ENCODE data around the gene PKLR. TPM values are rescaled to one million over a fixed set of nuclear protein-coding genes. Genes with fewer than 3 reads are reported as not detected.

PKLR gene
- polyA plus RNA-seq, 1 of the 3 experiments (the other 2 are of a cell fraction) = not detected

- peak; percentile 49 for TF ChIP-seq CHD2 (IDR thresholded peaks at IDR 0.05; ENCODE audit: low read length, partially characterized antibody)
- TF ChIP-seq, protein P1, sequence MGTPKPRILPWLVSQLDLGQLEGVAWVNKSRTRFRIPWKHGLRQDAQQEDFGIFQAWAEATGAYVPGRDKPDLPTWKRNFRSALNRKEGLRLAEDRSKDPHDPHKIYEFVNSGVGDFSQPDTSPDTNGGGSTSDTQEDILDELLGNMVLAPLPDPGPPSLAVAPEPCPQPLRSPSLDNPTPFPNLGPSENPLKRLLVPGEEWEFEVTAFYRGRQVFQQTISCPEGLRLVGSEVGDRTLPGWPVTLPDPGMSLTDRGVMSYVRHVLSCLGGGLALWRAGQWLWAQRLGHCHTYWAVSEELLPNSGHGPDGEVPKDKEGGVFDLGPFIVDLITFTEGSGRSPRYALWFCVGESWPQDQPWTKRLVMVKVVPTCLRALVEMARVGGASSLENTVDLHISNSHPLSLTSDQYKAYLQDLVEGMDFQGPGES (IDR thresholded peaks at IDR 0.05; ENCODE audit: low read depth, low read length) = no peak; the same call in 1 of the 2 replicates
- no peak for TF ChIP-seq FOXJ3 (CRISPR knock-in tag; IDR thresholded peaks at IDR 0.05)
- no peak for TF ChIP-seq RFX5 (IDR thresholded peaks at IDR 0.05; ENCODE audit: low read length)
- TF ChIP-seq, protein P2, sequence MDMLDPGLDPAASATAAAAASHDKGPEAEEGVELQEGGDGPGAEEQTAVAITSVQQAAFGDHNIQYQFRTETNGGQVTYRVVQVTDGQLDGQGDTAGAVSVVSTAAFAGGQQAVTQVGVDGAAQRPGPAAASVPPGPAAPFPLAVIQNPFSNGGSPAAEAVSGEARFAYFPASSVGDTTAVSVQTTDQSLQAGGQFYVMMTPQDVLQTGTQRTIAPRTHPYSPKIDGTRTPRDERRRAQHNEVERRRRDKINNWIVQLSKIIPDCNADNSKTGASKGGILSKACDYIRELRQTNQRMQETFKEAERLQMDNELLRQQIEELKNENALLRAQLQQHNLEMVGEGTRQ (IDR thresholded peaks at IDR 0.05; ENCODE audit: borderline replicate concordance, low read depth, low read length) = peak; percentile 91
- TF ChIP-seq RAD21 (IDR thresholded peaks at IDR 0.05; ENCODE audit: low read length) = no peak
- TF ChIP-seq MAX (IDR thresholded peaks at IDR 0.05; ENCODE audit: low read depth) = peak; percentile 52
- TF ChIP-seq SMC3 (IDR thresholded peaks at IDR 0.05; ENCODE audit: low read depth, low read length) = no peak
- TF ChIP-seq FOSL2 (IDR thresholded peaks at IDR 0.05; ENCODE audit: borderline replicate concordance, low read depth) = no peak
These were observed 22.9 kb upstream of the PKLR start (continued) for GRCh38 chr1:155324037-155324716.

GRCh38 chr1:155323729-155324036 is 22.4 kb upstream of the PKLR start:
- Histone ChIP-seq H3K9ac (peak overlapping the region; percentile 85), H2AFZ (ENCODE audit: low read depth) (peak overlapping the region; percentile 83), H3K9me2 (no peaks in the 10 kb centered on the region), H4K20me1 (ENCODE audit: insufficient read depth) (0 out of 2 replicates have a peak, but pooled peaks cover 5% of the 10 kb centered on the region), H3K79me2 (ENCODE audit: insufficient read depth) (peaks cover 43% of the 10 kb centered on the region), H3K4me3 (ENCODE audit: low read depth in 2 of 2, low read length in 1 of 2) (peak overlapping the region; percentile 84 to 95), H3K36me3 (replicated peaks in 1 of 2; ENCODE audit: control insufficient read depth in 1 of 2, insufficient read depth in 2 of 2, low read length in 1 of 2) (peaks cover 19% of the 10 kb centered on the region in 2 experiments), H3F3A (replicated peaks; ENCODE audit: insufficient read depth) (peaks cover 21% of the 10 kb centered on the region), H3K27me3 (ENCODE audit: insufficient read depth) (no peaks in the 10 kb centered on the region), H3K4me1 (ENCODE audit: control insufficient read depth in 1 of 2, insufficient read depth in 2 of 2, low read depth in 1 of 2, low read length in 1 of 2) (peaks cover 12 to 37% of the 10 kb centered on the region in 2 experiments), H3K4me2 (peak overlapping the region; percentile 97), H3K9me3 (no peaks in the 10 kb centered on the region), H3K27ac (ENCODE audit: low read depth in 2 of 2, low read length in 1 of 2) (peak overlapping the region; percentile 95)
- under 1% methylated on average over 21 of the region's 29 CpGs for WGBS (ENCODE audit: low lambda C conversion rate)
- POLR2A ChIA-PET = interaction anchor here (1.3 to 1.4 kb wide), 3 partner anchors 47 to 239 kb away, joined by 3 to 4 read pairs (median 4); partner anchors contain the start of genes ASH1L and SCAMP3
- 0 out of 2 replicates have a peak, but pooled peaks have one; percentile 7 for TF ChIP-seq GABPA (IDR thresholded peaks at IDR 0.05; ENCODE audit: low read depth)
- TF ChIP-seq NFIC (IDR thresholded peaks at IDR 0.05; ENCODE audit: borderline replicate concordance) = peak; percentile 22; the same call in 1 of the 2 replicates
- TF ChIP-seq, protein P3, sequence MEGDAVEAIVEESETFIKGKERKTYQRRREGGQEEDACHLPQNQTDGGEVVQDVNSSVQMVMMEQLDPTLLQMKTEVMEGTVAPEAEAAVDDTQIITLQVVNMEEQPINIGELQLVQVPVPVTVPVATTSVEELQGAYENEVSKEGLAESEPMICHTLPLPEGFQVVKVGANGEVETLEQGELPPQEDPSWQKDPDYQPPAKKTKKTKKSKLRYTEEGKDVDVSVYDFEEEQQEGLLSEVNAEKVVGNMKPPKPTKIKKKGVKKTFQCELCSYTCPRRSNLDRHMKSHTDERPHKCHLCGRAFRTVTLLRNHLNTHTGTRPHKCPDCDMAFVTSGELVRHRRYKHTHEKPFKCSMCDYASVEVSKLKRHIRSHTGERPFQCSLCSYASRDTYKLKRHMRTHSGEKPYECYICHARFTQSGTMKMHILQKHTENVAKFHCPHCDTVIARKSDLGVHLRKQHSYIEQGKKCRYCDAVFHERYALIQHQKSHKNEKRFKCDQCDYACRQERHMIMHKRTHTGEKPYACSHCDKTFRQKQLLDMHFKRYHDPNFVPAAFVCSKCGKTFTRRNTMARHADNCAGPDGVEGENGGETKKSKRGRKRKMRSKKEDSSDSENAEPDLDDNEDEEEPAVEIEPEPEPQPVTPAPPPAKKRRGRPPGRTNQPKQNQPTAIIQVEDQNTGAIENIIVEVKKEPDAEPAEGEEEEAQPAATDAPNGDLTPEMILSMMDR (IDR thresholded peaks at IDR 0.05) = no peak
- TF ChIP-seq, protein P4, sequence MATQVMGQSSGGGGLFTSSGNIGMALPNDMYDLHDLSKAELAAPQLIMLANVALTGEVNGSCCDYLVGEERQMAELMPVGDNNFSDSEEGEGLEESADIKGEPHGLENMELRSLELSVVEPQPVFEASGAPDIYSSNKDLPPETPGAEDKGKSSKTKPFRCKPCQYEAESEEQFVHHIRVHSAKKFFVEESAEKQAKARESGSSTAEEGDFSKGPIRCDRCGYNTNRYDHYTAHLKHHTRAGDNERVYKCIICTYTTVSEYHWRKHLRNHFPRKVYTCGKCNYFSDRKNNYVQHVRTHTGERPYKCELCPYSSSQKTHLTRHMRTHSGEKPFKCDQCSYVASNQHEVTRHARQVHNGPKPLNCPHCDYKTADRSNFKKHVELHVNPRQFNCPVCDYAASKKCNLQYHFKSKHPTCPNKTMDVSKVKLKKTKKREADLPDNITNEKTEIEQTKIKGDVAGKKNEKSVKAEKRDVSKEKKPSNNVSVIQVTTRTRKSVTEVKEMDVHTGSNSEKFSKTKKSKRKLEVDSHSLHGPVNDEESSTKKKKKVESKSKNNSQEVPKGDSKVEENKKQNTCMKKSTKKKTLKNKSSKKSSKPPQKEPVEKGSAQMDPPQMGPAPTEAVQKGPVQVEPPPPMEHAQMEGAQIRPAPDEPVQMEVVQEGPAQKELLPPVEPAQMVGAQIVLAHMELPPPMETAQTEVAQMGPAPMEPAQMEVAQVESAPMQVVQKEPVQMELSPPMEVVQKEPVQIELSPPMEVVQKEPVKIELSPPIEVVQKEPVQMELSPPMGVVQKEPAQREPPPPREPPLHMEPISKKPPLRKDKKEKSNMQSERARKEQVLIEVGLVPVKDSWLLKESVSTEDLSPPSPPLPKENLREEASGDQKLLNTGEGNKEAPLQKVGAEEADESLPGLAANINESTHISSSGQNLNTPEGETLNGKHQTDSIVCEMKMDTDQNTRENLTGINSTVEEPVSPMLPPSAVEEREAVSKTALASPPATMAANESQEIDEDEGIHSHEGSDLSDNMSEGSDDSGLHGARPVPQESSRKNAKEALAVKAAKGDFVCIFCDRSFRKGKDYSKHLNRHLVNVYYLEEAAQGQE (IDR thresholded peaks at IDR 0.05; ENCODE audit: low read depth, low read length) = no peak
- TF ChIP-seq PBX3 (IDR thresholded peaks at IDR 0.05) = peak; percentile 13; the same call in 1 of the 2 replicates
- TF ChIP-seq EP300 (IDR thresholded peaks at IDR 0.05; ENCODE audit: borderline replicate concordance in 1 of 2, low read depth in 1 of 2, low read length in 1 of 2) = no peak
- TF ChIP-seq RXRA (IDR thresholded peaks at IDR 0.05; ENCODE audit: borderline replicate concordance, low read depth) = no peak
- peak; percentile 23; the same call in 1 of the 2 replicates for TF ChIP-seq TAF1 (IDR thresholded peaks at IDR 0.05; ENCODE audit: borderline replicate concordance, low read depth, low read length)
- TF ChIP-seq RAD21 (IDR thresholded peaks at IDR 0.05; ENCODE audit: low read length) = no peak
- peak; percentile 74 for TF ChIP-seq ELF1 (IDR thresholded peaks at IDR 0.05)
- DNase-seq = peak; percentile 80
- CTCF ChIA-PET = interaction anchor here (0.5 to 11.6 kb wide), 24 partner anchors 11 to 842 kb away, joined by 3 to 184 read pairs (median 4); partner anchors contain the start of genes CLK2, ENTREP3, FDPS and HCN3
